NCI-H1930 (cell line): ENCODE data around the gene ANXA8.
"Not testable (repeated sequence)": the region's sequence is repeated elsewhere in the genome, so short reads cannot be mapped to it uniquely, and the experiment has no call there.

Experiments
- DNase-seq, 2 experiments: peaks; one replicate each; lab custom pipeline; 2025; lab: John Stamatoyannopoulos, UW

ANXA8 gene

DNA sequence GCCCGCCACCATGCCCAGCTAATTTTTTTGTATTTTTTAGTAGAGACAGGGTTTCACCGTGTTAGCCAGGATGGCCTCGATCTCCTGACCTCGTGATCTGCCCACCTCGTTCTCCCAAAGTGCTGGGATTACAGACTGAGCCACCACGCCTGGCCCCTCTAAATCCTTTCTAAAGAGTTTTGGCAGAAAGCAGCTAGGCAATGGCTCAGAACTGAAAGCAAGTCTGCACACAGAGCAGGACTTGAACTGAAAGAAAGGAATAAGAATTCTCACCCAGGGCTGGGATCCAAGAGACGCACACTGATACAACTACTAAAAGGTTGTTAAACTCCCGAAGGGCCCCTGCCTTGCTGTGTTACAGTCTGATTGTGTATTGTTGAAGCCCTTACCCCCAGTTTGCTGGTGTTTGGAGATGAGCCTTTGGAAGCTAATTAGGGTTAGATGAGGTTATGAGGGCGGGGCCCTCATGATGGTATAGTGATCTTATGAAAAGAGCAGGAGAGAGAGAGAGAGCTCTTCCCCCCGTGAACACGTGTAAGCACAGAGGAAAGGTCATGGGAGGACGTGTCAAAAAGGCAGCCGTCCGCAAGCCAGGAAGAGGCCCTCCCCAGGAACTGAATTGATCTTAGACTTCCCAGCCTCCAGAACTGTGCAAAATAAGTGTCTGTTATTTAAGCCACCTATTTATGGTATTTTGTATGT, 18.5 kb downstream of the ANXA8 start:
- not testable (repeated sequence) for DNase-seq

DNA sequence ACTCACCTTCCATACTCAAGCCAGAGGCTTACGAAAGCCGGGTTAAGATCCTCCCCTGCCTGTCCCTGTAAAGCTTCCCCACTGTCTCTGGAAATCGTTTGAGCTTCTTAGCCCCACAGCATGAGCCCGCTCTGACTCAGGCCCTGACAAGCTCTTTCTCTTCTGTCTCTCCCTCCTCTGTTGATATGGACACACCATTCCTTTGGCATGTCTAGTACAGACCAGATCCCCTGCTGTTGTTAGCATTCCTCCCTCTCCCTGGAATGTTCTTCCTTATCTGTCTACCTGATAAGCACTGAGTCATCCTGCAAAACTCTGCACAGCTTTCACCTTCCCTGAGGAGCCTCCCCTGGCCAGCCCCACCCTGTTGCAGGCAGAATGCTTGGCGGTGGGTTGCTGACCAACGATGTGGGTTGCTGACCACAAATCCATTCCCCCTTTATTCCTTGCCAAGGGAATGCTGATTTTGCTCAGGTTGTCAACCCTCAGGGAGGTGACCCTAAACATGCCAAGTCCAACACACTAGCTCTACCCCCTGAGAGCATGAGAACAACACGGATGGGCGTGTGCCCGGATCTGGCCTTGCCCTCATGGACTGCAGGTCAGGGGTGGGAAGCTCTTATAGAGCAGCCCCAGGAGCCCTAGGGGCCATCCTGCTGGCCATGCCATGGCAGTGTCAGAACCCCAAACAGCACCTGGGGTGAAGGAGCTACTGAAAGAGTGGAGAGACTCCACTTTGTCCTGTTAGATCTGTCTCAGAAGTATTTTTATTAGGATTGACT, 21.1 kb downstream of the ANXA8 start:
- DNase-seq = not testable (repeated sequence)

DNA sequence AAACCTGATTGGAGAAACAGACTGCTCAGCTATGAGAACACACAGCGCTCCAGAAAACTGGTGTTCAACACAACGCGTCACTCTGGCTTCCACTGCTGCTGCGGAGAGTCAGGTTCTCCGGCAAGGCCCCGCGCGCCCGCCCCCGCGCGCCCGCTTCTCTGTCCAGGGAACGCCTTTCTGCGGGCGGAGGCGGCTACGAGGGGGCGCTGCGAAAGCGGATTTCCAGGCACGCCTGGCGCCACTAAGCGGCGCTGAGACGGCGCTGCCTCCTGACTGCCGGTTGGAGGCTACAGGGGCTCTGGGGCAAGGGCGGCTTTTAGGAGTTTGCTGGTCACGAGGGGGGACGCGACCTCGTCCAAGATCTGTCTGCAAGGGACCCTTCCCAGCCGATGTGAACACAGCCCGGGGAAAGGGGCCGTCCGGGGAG, 22.6 kb downstream of the ANXA8 start:
- not testable (repeated sequence) for DNase-seq

DNA sequence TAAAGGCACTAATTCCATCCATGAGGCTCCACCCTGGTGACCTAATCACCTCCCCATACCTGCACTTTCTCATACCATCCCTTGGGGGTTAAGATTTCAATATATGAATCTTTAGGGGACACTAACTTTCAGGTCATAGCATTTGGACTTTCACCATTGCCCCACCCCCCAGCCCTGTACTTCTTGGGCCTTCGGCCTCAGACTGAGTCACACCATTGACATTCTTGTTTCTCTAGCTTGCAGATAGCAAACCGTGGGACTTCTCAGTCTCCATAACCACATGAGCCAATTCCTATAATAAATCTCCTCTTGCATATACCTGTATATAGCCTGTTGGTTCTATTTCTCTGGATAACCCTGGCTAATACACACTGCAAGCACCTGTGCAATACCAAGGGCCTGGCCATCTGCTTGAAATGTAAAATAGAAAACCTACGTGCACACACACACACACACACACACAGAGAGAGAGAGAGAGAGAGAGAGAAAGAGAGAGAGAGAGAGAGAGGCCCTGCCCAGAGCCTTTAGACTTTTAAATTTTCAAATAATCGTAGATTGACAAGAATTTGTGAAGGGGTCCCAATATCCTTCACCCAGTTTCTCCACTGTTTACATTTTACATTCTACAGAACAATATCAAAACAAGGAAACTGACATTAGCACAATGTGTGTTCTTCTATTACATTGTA, 25.3 kb downstream of the ANXA8 start:
- DNase-seq = no peak

DNA sequence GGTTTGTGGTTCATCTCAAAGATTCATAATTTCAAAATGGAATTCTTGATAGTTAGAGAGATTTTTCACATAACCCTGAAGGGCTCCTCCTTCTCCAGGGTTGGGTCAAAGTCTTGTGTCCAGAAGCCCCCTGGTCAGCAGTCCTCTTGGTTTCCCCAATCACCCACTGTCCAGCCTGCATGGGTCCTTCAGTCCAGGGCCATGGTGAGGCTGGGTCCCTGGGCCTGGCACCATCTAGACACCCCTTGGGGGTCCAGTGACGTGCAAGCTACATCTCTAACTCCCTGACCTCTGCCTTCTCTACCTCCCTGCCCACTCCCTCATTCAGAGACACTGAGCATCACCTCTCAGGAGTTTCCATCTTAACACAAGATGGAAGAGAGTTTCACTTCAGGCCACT, 26.1 kb downstream of the ANXA8 start:
- no peak for DNase-seq

DNA sequence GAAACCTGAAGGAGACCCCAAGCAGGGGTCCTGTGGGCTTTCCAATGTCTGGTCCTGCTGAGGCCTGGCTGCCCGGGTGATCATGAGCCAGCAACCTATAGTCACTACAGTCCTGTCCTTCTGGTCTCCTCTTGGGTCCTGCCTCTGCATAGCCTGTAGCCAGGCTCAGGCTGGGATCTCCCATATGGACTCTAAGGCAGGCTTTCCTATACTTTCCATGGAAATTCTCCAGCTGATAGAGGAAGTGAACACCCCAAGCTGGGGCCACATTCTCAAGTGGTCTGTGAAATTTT, 26.4 kb downstream of the ANXA8 start:
- no peak for DNase-seq

DNA sequence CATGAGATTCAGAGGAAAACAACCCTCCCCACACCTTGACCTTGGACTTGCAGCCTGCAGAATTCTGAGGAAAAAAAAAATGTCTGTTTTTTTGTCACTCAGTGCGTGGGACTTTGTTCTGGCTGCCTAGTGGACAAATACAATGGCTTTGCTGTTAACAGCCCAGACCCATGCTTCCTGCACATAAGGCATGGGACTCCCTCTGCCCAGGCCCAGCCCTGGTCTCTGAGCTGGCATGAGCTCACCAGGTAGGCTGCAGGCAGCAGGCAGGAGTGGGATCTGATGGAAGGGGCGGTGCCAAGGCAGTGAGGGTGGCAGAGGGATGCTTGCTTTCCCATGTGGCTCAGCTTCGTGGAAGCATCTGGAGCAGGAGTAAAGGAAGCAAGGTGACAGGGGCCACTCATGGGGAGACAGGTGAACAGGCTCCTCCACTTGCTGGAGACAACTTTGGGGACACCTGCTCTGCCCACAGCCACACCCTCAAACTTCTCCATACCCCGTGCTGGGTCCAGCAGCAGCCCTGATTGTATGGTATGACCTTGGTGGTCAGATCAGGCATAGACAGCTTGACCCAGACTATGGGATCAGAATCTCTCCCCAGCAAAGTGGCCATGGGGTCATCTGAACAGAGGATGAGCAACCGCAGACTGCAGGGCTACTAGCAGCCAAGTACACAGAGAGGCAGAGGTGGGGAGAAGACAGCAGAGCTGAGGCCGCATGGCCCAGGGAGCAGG, 27.0 kb downstream of the ANXA8 start:
- DNase-seq = no peak

DNA sequence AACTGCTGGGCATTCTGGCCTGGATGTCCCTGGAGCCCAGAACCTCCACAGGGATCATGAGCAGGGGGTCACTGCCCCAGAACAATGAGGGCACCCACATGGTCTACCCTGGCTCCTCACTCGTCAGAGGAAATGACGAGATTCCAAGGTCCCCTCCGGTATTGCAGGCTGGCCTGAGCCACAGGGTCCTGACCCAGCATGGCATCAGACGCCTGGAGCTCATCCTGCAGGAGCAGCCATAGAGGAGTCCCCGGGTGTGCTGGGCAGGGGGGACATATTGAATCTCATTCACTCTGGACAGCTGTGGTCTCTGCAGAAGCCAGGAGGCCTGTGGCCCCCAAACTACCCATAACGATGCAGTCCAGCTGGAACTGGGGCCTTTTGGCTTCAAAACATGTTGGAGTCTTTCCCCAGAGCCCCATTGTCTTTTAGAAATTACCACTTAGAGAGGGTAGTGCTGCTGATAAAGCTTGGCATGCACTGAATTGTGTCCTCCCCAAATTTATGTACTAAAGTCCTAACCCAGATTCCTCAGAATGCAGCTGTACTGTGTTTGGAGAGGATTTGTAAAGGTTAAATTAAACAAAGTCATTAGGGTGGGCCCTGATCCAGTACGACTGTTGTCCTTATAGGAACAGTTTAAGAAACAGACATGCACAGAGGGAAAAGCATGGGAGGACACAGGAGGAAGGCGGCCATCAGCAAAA, 27.7 kb downstream of the ANXA8 start:
- DNase-seq = no peak

DNA sequence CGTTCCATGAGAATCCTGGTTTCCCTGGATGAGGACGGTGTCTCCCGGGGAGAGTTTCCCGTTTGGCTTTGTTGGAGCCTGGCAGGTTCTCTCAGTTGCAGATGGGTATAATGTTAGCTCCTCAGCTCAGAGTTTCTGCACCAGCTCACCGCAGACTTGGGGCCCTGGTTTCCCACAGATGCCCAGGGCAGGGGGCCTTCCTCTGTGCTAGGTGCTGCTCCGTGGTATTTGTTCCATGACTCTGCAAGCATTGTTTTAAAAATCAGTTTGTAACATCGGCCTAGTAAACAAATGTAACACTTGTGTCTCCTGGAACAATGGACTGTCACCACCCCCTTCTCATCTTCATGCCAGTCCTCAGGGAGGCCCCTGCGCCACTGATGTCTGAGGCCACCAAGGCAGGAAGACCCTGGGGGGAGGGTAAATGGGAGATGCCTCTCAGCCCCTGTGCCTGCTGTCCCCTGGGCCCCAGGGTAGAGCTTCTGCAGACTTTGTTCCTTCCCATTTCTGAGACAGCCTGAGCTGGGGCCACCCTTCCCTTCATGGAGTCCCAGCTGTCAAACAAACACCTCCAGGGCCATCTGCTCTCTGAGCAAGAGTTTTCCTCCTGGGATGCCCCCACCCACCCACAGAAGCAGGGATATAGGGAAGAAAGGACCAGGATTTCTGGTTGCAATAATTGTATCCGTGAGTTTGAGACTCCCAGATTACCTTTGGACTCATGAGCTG, 28.4 kb downstream of the ANXA8 start:
- not testable (repeated sequence) for DNase-seq

DNA sequence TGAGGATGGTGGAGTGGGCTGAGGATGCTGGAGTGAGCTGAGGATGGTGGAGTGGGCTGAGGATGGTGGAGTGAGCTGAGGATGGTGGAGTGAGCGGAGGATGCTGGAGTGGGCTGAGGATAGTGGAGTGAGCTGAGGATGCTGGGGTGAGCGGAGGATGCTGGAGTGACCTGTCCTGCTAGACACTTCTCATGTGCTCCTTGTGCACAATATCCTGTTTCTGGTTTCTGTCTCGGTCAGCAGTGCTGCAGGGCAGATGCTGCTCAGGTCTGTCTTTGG, 29.2 kb downstream of the ANXA8 start:
- DNase-seq = no peak

DNA sequence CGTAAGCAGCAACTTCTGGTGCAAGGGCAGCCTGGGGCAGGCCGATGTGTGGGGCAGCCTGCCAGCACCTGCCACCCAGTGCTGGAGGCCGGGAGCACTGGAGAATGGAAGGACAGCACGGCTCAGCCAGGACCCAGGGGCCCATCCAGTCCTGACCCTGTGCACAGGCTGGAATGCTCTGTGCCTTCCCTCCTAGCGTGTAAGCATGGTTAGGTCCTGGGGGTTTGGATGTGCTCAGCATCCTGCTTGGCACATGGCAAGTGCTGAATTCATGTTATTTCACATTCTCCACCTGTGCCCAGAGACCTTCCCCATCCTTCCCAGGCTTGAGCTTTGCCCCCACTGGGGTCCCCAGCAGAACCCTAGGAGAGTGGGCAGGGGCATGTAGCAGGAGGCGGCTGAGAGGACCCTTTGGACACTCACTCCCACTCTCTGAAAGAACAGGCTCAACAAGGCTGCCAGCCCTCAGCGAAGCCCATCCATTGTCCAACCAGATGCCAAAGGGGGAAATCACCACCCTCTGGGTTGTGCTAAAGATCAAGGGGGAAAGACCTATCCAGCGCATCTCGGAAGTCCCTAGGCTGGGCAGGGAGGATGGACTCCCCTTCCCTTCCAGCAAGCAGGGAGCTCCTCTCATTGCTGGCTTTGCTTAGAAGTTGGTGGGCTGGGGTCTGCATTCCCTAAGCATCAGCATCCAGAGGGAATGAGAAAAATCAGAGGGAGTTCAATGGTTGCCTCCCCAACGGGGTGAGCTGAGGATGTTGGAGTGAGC, 29.7 kb downstream of the ANXA8 start:
- DNase-seq = no peak

DNA sequence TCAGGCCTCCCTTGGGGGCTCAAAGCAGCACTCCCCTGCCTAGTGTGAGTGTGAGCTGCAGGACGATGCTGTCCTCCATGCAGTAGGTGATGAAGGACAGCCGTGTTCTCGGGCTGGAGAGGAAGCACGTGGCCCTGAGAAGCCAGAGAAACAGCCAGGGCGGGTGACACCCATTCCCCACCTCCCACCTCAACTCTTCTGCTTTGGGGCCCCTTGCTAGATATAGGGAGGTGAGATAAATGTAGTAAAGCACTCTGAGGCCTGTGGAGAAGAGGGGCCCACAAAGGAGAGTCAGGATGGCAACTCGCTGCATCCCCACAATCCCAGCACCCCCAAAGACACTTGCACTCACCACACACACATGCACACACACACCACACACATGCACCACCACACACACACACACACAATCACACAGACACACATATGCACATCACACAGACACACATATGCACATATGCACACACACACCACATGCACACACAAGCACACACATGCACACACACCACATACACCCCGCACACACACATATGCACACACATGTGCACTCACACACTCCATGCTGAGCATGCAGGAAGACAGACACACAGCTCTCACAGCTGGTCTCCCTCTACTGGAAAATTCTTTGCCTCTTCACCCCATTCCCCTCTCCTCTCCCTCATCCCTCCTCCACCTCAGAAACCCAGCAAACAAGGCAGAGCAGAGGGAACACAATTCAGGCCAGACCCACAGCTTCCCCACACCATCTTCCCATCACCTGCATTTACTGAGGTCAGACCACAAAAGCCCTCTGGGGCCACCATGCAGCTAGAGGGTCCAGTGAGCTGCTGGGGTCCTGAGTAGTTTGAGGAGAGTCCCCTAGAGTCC, 30.5 kb downstream of the ANXA8 start:
- no peak for DNase-seq

DNA sequence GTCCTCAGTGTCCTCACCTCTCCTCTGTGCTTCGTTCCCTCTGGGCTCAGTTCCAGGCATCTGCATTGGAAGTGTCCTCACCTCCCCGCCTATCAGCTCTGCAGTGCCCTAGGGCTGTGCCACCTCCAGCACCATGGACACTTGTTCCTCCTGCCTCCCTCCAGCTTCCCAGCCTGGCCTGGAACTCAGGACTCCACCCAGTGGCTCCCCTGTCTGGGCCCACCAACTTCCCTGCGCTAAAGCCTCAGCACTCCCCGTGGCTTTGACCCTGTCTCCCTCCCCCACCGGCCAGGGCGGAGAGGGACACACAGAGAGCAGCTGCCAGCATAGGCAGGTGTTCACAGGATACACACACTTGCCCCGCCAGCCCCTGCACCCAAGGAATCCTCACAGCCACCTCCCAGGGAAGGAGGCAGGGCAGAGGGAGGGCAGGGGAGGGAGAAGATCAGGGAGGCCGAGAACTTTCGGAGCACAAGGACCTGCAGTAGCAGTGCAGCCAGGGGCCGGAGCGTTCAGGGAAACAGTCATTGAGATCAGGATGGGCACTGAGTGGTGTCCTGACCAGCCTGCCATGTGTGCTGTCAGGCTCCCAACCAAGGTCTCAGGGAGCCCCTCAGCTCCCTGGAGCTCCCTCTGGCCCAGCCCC, 31.3 kb downstream of the ANXA8 start:
- no peak for DNase-seq

DNA sequence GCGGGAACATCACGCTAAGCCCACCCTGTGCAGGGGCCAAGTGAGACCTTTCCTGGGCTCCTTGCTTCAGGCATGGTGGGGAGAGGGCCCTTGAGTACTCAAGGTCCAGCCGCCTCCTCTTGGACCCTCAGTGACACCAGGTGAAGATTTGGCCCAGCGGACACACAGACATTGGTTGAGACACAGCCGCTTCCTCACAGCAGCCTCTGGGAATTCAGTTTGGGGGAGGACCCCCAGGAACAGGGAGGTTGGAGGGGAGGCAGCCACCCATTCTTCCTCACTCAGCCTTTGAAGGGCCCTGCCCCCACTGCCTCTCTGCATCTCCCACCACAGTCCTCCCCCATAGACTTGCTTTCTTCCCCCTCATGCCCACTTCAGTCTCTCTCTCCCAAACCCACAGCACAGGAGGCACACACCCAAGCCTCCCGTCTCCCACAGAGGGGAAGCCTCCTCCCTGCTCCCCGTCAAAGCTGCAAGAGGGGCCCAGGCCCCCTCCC, 31.9 kb downstream of the ANXA8 start:
- no peak for DNase-seq

DNA sequence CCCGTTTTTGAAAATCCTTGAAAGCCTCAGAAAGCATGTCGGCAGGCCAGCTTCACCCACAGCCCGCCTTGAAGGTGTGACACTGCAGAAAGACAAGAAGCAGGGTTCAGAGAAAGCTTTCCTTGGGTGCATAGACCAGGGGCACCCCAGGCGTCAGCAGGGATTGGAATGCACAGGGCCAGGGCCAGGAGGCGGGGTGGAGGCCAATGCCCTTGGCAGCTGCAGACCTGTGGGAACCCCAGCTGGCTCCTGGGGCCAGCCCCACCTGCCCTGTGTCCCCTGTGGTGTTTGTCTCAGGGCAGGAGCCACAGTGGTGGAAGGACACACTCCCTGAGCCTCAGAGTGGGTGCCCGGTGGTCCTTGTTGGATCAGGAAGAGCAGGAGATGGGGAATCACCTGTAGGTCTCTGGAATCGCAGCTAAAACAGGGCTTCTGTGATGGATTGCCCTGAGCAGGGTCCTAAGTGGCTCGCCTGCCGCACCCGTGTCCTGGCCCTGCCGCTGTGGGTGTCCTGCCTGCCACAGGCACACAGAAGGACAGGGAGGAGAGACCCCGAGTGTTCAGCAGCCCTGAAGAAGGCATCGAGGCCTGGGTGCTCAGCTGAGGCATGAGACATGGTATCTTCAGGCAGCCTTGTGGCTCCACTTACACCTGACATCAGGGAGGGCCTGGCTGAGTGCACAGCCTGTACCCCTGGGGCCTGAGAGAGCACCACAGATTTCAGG, 32.5 kb downstream of the ANXA8 start:
- no peak for DNase-seq

DNA sequence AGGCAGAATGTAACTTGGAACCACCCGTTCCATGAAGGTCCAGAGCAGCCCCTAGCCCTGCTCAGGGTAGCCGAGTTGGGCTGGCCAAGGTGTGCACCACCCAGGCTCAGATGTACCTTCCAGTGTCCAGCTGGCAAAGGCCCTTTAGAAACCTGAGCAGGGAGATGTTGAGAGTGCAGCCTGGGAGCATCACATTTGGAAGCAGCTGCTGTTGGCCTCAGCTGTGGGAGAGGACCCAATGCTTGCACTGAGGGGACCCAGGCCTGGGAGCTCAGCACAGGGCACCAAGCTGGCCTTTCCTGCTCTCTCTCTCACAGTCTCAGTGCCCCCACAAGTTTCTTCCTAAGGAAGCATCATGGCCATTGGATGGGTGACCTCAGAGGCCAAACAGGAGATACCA, 33.5 kb downstream of the ANXA8 start:
- DNase-seq = no peak

DNA sequence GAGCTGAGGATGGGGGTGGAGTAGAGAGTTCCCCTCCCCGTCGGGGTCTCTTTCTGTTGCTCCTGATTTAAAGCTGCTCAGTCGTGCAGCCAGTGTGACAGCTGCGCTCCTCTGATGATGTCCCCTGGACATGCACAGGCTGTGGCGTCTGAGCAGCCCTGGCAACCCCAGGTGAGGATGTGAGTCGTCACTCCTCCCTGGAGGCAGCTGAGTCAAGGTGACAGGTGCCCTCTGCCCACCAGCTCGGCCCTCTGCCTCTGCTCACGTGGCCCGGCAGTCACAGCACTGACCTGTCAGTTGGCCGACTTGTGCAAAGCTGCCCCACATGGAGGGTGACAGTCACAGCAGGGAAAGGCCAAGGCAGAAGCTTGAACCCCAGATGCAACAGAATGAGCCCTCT, 33.9 kb downstream of the ANXA8 start:
- no peak for DNase-seq
